ENCODE results near the gene WIPF3.

The WIPF3 gene

GRCh38 chr7:29844559-29844958 lies 38.3 kb downstream of the WIPF3 start:
- DNase-seq (ENCODE audit: low spot score): no peak

GRCh38 chr7:29847496-29847895 lies 41.2 kb downstream of the WIPF3 start:
- DNase-seq (ENCODE audit: low spot score): no peak

- no peak for DNase-seq (ENCODE audit: low spot score)
These were observed 41.6 kb downstream of the WIPF3 start for GRCh38 chr7:29847916-29848315.

- no peak for DNase-seq (ENCODE audit: low spot score)
These were observed 42.6 kb downstream of the WIPF3 start for GRCh38 chr7:29848941-29849340.

GRCh38 chr7:29851487-29851886 lies 45.2 kb downstream of the WIPF3 start:
- DNase-seq (ENCODE audit: low spot score): no peak

GRCh38 chr7:29852457-29852856 lies 46.1 kb downstream of the WIPF3 start:
- DNase-seq (ENCODE audit: low spot score): no peak

GRCh38 chr7:29853072-29853471 lies 46.8 kb downstream of the WIPF3 start:
- no peak for DNase-seq (ENCODE audit: low spot score)

GRCh38 chr7:29853789-29854188 lies 47.5 kb downstream of the WIPF3 start:
- peak; percentile 41 for DNase-seq (ENCODE audit: low spot score)

- no peak for DNase-seq (ENCODE audit: low spot score)
These were observed 48.1 kb downstream of the WIPF3 start for GRCh38 chr7:29854257-29854938.

GRCh38 chr7:29857654-29858053 lies 51.3 kb downstream of the WIPF3 start:
- no peak for DNase-seq (ENCODE audit: low spot score)

- DNase-seq (ENCODE audit: low spot score): no peak
These were observed 52.1 kb downstream of the WIPF3 start for GRCh38 chr7:29858191-29858951.

- DNase-seq (ENCODE audit: low spot score): no peak
These were observed 52.8 kb downstream of the WIPF3 start for GRCh38 chr7:29859104-29859503.

GRCh38 chr7:29859524-29860185 lies 53.3 kb downstream of the WIPF3 start:
- DNase-seq (ENCODE audit: low spot score): no peak

GRCh38 chr7:29860186-29860585 lies 53.9 kb downstream of the WIPF3 start:
- DNase-seq (ENCODE audit: low spot score): no peak

GRCh38 chr7:29861884-29862283 lies 55.6 kb downstream of the WIPF3 start:
- no peak for DNase-seq (ENCODE audit: low spot score)

- DNase-seq (ENCODE audit: low spot score): no peak
These were observed 58.3 kb downstream of the WIPF3 start for GRCh38 chr7:29864656-29865055.

GRCh38 chr7:29865526-29865925 lies 59.2 kb downstream of the WIPF3 start:
- no peak for DNase-seq (ENCODE audit: low spot score)

- DNase-seq (ENCODE audit: low spot score): no peak
These were observed 60.2 kb downstream of the WIPF3 start for GRCh38 chr7:29866490-29866930.

- no peak for DNase-seq (ENCODE audit: low spot score)
These were observed 65.6 kb downstream of the WIPF3 start for GRCh38 chr7:29871787-29872398.

GRCh38 chr7:29873644-29874294 lies 67.5 kb downstream of the WIPF3 start:
- DNase-seq (ENCODE audit: low spot score): no peak

GRCh38 chr7:29875741-29876140 lies 69.4 kb downstream of the WIPF3 start:
- no peak for DNase-seq (ENCODE audit: low spot score)

- no peak for DNase-seq (ENCODE audit: low spot score)
These were observed 70.9 kb downstream of the WIPF3 start for GRCh38 chr7:29877196-29877595.

Data from SK-N-DZ (cell line).